CD14-positive monocyte (primary cell): ENCODE results near the gene MCFD2. TPM values are rescaled to one million over a fixed set of nuclear protein-coding genes. Genes with fewer than 3 reads are reported as not detected.

Experiments
- DNase-seq, 3 donors: peaks; one replicate each; pipeline ENCODE4 v3.0.0-alpha.2; 2011 to 2022
- H2AFZ ChIP-seq: 2 replicates; pipeline ENCODE4 v1.6.0; 2012; ENCODE audit warnings: mild to moderate bottlenecking, low read depth, low read length, inconsistent platforms; ENCODE audit not compliant: insufficient read depth, poor library complexity, severe bottlenecking
- H3K27ac ChIP-seq, 2 donors: 1 replicate in 1 of 2; 2 replicates in 1 of 2; pipeline ENCODE4 v1.5.1; 2012 to 2013; ENCODE audit warnings: low read length in 2 of 2, control low read depth in 1 of 2, inconsistent platforms in 1 of 2, low read depth in 1 of 2, mild to moderate bottlenecking in 1 of 2
- H3K27me3 ChIP-seq, 2 donors: one replicate each; pipeline versions ENCODE4 v1.6.0 to v1.6.1; 2011 to 2013; ENCODE audit warnings: low read length in 2 of 2; ENCODE audit not compliant: control insufficient read depth in 2 of 2, insufficient read depth in 2 of 2
- H3K36me3 ChIP-seq, 2 donors: replicated peaks in 1 of 2; 1 replicate in 1 of 2; 2 replicates in 1 of 2; pipeline versions ENCODE4 v1.5.1 to v1.6.1; 2012 to 2013; ENCODE audit warnings: low read length in 2 of 2, control low read depth in 1 of 2, inconsistent platforms in 1 of 2, mild to moderate bottlenecking in 1 of 2; ENCODE audit not compliant: insufficient read depth in 2 of 2, control insufficient read depth in 1 of 2
- H3K4me1 ChIP-seq, 2 donors: 1 replicate in 1 of 2; 2 replicates in 1 of 2; pipeline versions ENCODE4 v1.5.1 to v1.6.1; 2012 to 2013; ENCODE audit warnings: low read length in 2 of 2, control low read depth in 1 of 2, inconsistent platforms in 1 of 2, mild to moderate bottlenecking in 1 of 2, moderate library complexity in 1 of 2; ENCODE audit not compliant: insufficient read depth in 2 of 2, control insufficient read depth in 1 of 2
- H3K4me2 ChIP-seq: replicated peaks from 2 replicates; pipeline ENCODE3; 2012; ENCODE audit warnings: low read length, moderate library complexity, mild to moderate bottlenecking; ENCODE audit not compliant: poor library complexity, severe bottlenecking; ENCODE audit errors: extremely low read depth
- H3K4me3 ChIP-seq, 3 experiments: fragments of 200-600 bp in 1 of 3; sonication (generic) in 1 of 3; replicated peaks in 1 of 3; 1 replicate in 2 of 3; 2 replicates in 1 of 3; pipeline ENCODE4 v1.5.1; 2011 to 2013; ENCODE audit warnings: low read length in 3 of 3, mild to moderate bottlenecking in 3 of 3, control low read depth in 2 of 3, low read depth in 2 of 3, inconsistent platforms in 1 of 3, moderate library complexity in 1 of 3
- H3K79me2 ChIP-seq: 2 replicates; pipeline ENCODE4 v1.6.0; 2012; ENCODE audit warnings: mild to moderate bottlenecking, control low read depth, inconsistent platforms, low read length, moderate library complexity; ENCODE audit not compliant: insufficient read depth
- H3K9ac ChIP-seq: 2 replicates; pipeline ENCODE4 v1.6.0; 2017; ENCODE audit warnings: low read length, mild to moderate bottlenecking; ENCODE audit not compliant: insufficient read depth, poor library complexity, severe bottlenecking
- H3K9me3 ChIP-seq, 2 donors: replicated peaks in 1 of 2; 1 replicate in 1 of 2; 2 replicates in 1 of 2; pipeline versions ENCODE4 v1.5.1 to v1.6.1; 2012 to 2013; ENCODE audit warnings: low read length in 2 of 2, control low read depth in 1 of 2; ENCODE audit not compliant: control insufficient read depth in 1 of 2, insufficient read depth in 1 of 2
- H4K20me1 ChIP-seq: 2 replicates; pipeline ENCODE4 v1.6.0; 2012; ENCODE audit warnings: mild to moderate bottlenecking, low read length, control low read depth, moderate library complexity; ENCODE audit not compliant: insufficient read depth
- H3K27ac Mint-ChIP-seq, 7 donors: one replicate each; pipeline ENCODE4 v1.8.0; 2020; ENCODE audit warnings: mild to moderate bottlenecking in 7 of 7, mixed read lengths in 7 of 7, moderate library complexity in 6 of 7, inconsistent platforms in 2 of 7
- H3K27me3 Mint-ChIP-seq, 3 donors: one replicate each; pipeline ENCODE4 v1.8.0; 2021 to 2022; ENCODE audit warnings: low read depth in 3 of 3, mild to moderate bottlenecking in 3 of 3, mixed read lengths in 3 of 3, moderate library complexity in 3 of 3, inconsistent platforms in 1 of 3
- H3K36me3 Mint-ChIP-seq, 2 donors: one replicate each; pipeline ENCODE4 v1.8.0; 2020; ENCODE audit warnings: mixed read lengths in 2 of 2, inconsistent platforms in 1 of 2, mild to moderate bottlenecking in 1 of 2
- H3K4me1 Mint-ChIP-seq: one replicate; pipeline ENCODE4 v1.8.0; 2020; ENCODE audit warnings: mild to moderate bottlenecking, mixed read lengths
- H3K4me3 Mint-ChIP-seq, 2 donors: one replicate each; pipeline ENCODE4 v1.8.0; 2020; ENCODE audit warnings: mild to moderate bottlenecking in 2 of 2, mixed read lengths in 2 of 2, moderate library complexity in 1 of 2
- H3K9me3 Mint-ChIP-seq, 7 donors: one replicate each; pipeline ENCODE4 v1.8.0; 2020 to 2022; ENCODE audit warnings: mixed read lengths in 7 of 7, mild to moderate bottlenecking in 6 of 7, moderate library complexity in 6 of 7, inconsistent platforms in 2 of 7
- CTCF ChIP-seq: fragments of 200-600 bp; IDR thresholded peaks from one replicate; pipeline ENCODE4 v1.8.0; 2022; ENCODE audit warnings: antibody characterized with exemption, mild to moderate bottlenecking
- WGBS: methylation state at CpG from one replicate; pipeline ENCODE4 v1.1.5; 2013; ENCODE audit warnings: missing lambda C conversion rate; ENCODE audit not compliant: insufficient coverage; 5-methylcytosine and 5-hydroxymethylcytosine counted together
- intact Hi-C, 2 donors: fragments of 100-400 bp; cut with micrococcal nuclease; formaldehyde crosslinking; loops; one replicate each; pipeline versions ENCODE4 v1.15.0 to v1.15.1; 2023
- polyA plus RNA-seq, 3 donors: library from polyadenylated mRNA; depleted of rRNA in 1 of 3; unstranded in 2 of 3; stranded (reverse) in 1 of 3; fragments of 300-500 nt in 2 of 3; fragments of >200 nt in 1 of 3; fragmentation: Illumina TruSeq in 2 of 3; gene quantifications; 1 replicate in 2 of 3; 2 replicates in 1 of 3; pipeline ENCODE4 v1.2.3, GENCODE V29; 2012 to 2021

The MCFD2 gene
- polyA plus RNA-seq, 3 donors = 23.8 to 38.5 (median 33.6) TPM

DNA sequence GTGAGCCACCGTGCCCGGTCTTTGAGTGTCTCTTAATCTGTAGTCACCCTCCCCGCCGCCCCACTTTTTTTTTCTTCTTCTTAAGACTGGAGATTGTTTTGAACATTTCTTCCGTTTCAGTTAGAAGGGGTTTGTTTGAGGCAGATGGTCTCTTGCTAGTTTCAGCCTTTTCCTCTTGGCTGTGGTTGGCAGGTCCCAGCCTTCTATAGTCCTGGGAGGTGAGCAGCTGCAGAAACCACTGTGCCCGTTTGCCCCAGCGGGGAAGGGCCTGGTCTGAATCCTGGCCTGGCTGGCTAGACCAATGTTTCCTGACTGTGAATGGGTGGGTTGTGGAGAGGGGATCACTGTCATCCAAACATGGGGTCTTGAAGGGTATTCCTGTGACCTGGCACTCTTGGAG is 30.1 kb upstream of the MCFD2 start:
- peak overlapping the region; percentile 24 to 68 for H3K4me3 Mint-ChIP-seq
- Histone ChIP-seq H3K9ac (peak overlapping the region; percentile 49), H2AFZ (no peak overlapping the region), H3K4me2 (peak overlapping the region; percentile 53), H3K4me1 (peaks cover 60 to 77% of the 10 kb centered on the region in 2 donors), H3K4me3 (peak overlapping the region in 1 of 3 experiments; percentile 38), H3K79me2 (peaks cover 95% of the 10 kb centered on the region), H3K27me3 (no peaks in the 10 kb centered on the region), H3K9me3 (no peaks in the 10 kb centered on the region), H4K20me1 (peaks cover 94% of the 10 kb centered on the region), H3K36me3 (peaks cover 14 to 64% of the 10 kb centered on the region in 2 donors), H3K27ac (peak overlapping the region in 1 of 2 donors; percentile 62)
- peaks cover 38 to 73% of the 10 kb centered on the region in 2 donors for H3K36me3 Mint-ChIP-seq
- H3K4me1 Mint-ChIP-seq = peaks cover 78% of the 10 kb centered on the region
- WGBS = 0% methylated on average over 2 of the region's 7 CpGs
- H3K27ac Mint-ChIP-seq = peak overlapping the region in 5 of 7 donors; percentile 20 to 72 (median 68)
- intact Hi-C loops = no loop called here
- no peak for TF ChIP-seq CTCF
- no peak for DNase-seq
- peaks cover 0 to 2% (median 0%) of the 10 kb centered on the region in 3 donors for H3K27me3 Mint-ChIP-seq
- H3K9me3 Mint-ChIP-seq = peaks cover 0 to 3% (median 0%) of the 10 kb centered on the region in 7 donors

GRCh38 chr2:46943881-46944798 is 28.5 kb upstream of the MCFD2 start:
- Histone ChIP-seq H3K36me3 (peaks cover 14 to 49% of the 10 kb centered on the region in 2 donors), H3K27ac (peak overlapping the region in 1 of 2 donors; percentile 92), H3K4me2 (peak overlapping the region; percentile 77), H3K79me2 (peaks cover 95% of the 10 kb centered on the region), H2AFZ (no peak overlapping the region), H3K4me3 (peak overlapping the region; percentile 88 to 98 (median 96)), H4K20me1 (peaks cover 79% of the 10 kb centered on the region), H3K9ac (peak overlapping the region; percentile 95), H3K4me1 (peaks cover 57 to 77% of the 10 kb centered on the region in 2 donors), H3K9me3 (no peaks in the 10 kb centered on the region), H3K27me3 (no peaks in the 10 kb centered on the region)
- Mint-ChIP-seq H3K9me3 (peaks cover 0 to 3% (median 0%) of the 10 kb centered on the region in 7 donors), H3K27ac (peak overlapping the region in 6 of 7 donors; percentile 46 to 98 (median 96)), H3K4me1 (peaks cover 77% of the 10 kb centered on the region), H3K36me3 (peaks cover 30 to 59% of the 10 kb centered on the region in 2 donors), H3K27me3 (peaks cover 0 to 3% (median 0%) of the 10 kb centered on the region in 3 donors), H3K4me3 (peak overlapping the region; percentile 100)
- WGBS = 75% methylated on average over 4 of the region's 9 CpGs
- intact Hi-C loops = no loop called here
- TF ChIP-seq CTCF = no peak
- peak in 1 of 3 donors; percentile 36 for DNase-seq
